Activated CD4-positive, CD25-positive, alpha-beta regulatory T cell treated with anti-CD3 and anti-CD28 coated beads, Interleukin-2, amount 50 U/mL, for 16 hours (primary cell): ENCODE data around the gene AVPR2.

Experiments
- DNase-seq: peaks from one replicate; pipeline ENCODE4 v3.0.0-alpha.2; 2020; ENCODE audit warnings: low read depth, low spot score

AVPR2 gene

DNA sequence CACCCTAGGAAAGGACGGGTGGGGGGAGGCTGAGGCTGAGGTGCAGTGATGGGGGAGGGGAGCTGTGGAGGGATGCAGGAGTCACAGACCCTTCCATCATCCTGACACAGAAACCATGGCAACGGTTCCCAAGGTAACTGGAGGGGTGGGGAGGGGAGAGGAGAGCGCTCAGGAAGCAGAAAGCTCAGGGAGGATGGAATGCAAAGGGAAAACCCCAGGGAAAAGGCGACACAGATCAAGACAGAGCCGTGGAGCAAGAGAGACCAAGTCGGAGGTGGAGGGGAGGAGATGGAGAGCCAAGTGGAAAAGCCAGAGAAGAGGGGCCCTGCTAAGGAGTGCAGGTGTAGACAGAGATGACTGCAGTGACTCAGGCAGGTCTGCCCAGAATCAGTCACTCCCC is 33.0 kb upstream of the AVPR2 start:
- DNase-seq = no peak

- DNase-seq = no peak
Measured at GRCh38 chrX:153871946-153872878, 32.3 kb upstream of the AVPR2 start.

DNA sequence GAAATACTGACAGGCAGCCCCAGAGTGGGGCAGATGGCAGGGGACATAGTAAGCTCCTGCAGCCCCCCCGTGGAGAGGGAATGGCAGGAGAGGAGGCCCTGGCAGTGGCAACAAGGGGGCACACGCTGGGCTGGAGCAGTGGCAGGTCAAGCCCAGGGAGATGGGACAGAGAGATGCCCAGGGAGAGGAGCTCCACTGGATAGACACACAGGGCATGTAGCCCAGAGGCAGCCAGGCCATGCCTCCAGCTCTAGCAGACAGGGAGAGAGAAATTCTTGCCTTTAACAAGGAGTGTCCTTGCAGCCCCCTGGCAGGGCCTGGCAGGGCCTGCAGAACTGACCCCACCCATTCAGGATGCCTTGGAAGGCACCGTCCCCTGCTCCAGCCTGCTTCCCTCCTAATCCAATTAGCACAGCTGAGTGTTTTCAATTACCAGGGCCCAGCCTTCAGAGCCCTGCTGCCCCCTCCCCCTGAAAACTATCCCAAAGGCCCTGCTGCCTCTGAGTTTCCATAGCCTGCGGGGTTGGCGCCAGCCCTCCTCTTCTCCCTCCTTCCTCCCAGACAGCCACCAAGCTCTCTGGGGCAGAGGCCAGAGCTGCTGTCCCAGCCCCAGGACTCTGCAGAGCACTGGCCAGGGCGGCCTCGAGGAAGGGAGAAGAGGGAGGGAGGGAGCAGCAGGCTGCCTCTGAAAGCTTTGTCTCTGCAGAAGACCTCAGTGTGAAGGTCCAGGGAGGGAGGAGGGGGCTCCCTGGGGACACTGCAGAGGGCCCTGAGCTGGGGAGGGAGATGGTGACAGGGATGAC is 31.0 kb upstream of the AVPR2 start:
- DNase-seq = no peak

GRCh38 chrX:153874085-153874365 is 30.4 kb upstream of the AVPR2 start:
- no peak for DNase-seq

GRCh38 chrX:153874366-153875125 is 29.9 kb upstream of the AVPR2 start:
- DNase-seq = no peak

GRCh38 chrX:153875391-153876111 is 28.9 kb upstream of the AVPR2 start:
- peak; percentile 23 for DNase-seq

DNA sequence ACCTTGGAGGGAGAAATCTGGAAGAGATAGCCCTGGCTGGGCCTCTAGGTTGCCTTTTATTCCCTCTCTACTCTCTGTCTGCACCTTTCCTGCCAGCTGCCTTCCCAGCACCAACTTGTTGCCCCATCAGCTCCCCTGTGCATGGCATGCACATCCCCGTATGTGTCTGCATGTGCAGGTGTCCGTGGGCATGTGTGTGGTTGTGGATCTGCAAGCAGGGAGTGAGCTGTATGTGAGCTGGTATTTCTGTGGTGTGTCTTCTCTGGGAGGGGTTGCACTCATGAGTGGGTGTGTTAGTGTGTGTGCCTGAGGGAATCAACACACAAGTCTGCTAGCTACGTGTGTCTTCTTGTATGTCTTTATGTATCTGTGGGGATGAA is 28.4 kb upstream of the AVPR2 start:
- no peak for DNase-seq

GRCh38 chrX:153877571-153878261 is 26.8 kb upstream of the AVPR2 start:
- DNase-seq = no peak

DNA sequence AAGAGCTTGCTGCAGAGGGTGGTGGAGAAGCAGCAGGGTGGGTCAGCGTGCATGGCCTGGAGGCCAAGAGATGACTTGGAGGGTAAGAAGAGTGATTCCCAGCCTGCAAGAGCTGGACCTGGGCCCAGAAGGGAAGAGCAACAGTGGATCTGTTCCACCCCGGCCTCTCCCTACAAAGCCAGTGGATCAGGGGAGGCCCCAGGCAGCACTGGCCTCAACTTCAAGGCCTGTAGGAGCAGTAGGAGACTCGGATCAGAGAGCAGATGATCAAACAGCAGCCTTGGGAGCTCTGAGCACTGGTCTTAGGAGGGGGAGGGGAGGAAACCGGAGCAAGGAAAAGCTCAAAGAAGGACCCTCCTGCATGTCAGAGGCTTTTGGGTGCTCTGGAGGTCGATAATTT is 26.1 kb upstream of the AVPR2 start:
- no peak for DNase-seq

GRCh38 chrX:153878969-153879653 is 25.4 kb upstream of the AVPR2 start:
- no peak for DNase-seq

DNA sequence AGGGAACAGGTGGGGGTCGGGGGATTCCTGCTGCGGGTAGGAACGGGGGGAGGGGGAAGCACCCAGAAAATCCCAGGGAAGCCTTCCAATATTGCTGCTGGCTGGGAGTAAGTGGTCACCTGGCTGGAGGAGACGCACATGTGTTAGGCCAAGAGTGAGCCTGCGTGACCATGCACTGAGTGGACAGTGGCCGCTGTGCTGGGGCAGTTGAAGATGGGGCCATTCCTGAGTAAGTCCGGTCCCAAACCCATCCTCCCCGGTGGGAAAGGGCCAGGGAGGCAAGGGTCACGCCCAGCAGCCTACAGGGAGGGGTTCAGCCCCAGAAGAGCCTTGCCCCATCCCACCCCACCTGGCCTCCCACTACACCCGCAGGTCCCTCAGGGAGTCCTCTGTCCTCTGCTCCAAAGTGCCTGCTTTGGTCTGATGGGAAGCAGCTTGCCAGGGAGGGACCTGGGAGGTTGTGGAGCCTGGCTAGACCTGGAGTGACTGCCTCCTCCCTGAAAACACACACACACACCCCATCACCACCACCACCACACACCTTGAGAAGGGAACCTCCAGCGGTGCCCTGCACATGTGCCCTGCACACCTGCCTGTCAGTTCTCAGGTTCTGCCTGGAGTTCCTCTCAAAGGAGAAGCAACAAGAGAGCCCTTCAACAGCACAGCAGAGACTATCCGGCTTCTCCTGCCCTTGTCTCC is 24.6 kb upstream of the AVPR2 start:
- DNase-seq = no peak

- DNase-seq = no peak
Measured at GRCh38 chrX:153880440-153880815, 24.0 kb upstream of the AVPR2 start.

- no peak for DNase-seq
Measured at GRCh38 chrX:153881281-153881680, 23.2 kb upstream of the AVPR2 start.

DNA sequence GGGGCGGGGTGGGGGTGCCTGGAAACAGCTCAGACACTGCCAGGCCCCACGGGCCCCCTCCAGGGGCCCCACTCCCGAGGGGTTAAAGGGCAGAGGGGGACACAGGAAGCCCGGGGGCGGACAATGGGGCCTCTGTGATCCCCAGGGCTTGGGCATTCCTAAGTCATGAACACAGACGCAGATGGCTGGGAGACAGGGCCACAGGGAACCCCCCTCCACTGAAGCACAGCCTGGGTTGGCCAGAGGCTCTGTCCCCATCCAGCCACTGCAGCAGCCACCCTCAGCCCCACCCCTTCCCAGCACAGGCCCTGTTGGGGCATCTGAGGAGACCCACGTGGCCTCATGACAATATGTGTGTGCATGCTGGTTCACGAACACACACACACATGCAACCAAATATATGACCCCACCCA is 22.4 kb upstream of the AVPR2 start:
- DNase-seq = no peak

GRCh38 chrX:153882557-153882956 is 21.9 kb upstream of the AVPR2 start:
- DNase-seq = no peak

DNA sequence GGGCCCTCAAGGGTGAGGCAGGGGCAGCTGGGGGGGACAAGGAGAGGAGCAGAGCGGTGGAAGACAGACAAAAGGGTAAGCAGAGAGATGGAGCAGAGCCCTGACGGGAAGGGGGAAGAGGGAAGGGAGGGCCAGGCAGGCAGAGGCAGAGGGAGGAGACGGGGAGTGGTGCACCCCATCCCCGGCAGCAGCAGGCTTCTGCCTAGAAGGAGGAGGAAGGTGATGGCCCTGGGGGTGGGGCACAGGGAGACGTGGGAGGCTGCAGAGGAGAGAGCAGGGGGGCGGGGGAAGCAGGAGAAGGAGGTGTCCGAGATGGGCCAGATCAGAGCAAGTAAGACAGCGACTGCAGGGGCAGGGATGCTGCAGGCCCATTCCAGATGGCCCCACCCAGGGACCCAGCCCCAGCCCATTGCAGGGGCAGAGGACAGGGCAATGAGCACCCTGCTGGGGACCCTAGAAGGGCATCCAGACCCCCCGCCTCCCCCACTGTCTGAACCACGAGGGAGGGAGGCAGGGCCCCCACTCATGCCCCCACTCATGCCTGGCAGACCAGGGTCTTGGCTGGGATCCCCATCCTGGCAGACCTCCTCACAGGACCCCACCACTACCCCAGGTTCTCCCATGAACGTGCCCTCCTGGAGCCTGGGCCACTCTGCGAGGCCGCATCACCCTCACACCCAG is 21.2 kb upstream of the AVPR2 start:
- no peak for DNase-seq

DNA sequence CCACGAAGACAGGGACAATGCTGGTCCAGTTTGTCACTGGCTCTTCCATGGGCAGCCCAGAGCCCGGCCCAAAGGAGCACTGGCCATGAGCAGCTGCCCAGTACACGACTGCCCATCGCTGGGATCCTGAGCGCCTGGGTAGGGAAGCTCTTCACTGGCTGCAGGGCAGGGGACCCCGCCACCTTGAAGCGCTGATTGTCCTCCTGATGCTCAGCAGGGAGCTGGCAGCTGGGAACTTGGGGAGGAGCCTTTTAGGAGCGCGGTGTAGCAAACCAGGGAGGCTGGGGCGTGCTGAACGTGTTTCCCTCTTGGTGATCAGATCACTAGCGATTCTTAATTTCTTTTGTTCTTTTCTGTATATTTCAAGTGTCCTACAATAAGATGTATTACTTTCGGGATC is 20.3 kb upstream of the AVPR2 start:
- DNase-seq = no peak

DNA sequence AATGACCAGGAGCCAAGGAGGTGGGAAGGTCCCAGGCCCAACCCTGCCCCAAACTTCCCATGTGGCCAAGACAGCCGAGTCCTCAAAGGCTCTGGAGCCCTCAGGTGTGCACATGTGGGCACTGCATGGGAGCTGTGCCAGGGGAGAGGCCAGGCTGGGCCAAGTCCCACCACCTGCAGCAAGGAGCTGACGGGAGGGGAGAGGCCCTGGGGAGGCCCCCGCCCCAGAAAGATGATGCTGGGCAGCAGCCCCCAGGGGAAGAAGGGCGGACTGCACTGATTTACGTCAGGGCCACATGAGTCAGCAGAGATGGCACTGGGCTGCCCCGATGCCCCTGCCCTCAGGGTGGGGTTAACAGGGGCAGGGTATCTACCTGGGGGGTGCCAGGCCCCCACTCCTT is 19.9 kb upstream of the AVPR2 start:
- DNase-seq = no peak

DNA sequence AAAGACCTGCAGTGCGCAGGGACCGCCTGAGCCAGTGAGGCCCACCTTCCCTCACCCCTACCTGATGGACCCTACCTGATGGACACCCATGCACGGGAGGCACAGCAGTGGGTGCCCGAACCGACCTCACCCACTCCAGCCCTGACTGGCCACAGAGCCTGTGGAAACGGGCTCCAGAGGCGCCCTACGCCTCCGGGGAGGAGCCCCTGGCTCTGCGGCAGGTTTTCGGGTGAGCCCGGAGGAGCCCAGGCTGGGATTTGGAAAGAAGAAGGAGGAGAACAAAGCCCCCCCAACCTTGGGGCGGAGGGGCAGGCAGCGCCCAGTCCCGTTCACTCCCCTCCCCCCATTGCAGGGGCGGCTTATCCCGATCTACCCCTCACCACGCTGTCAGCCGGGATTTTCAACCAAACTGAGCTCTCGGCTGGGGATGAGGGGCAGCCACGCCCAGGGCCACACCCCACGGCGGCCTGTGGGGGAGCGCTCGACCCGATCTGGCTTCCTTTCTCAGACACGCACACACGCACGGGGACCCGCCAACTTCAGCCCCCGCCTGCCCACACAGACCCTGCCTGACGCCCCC is 19.2 kb upstream of the AVPR2 start:
- no peak for DNase-seq
